MG63 (cell line): Measurements from ENCODE around the gene DDX21. TPM values are rescaled to one million over a fixed set of nuclear protein-coding genes. Genes with fewer than 3 reads are reported as not detected.

ENCODE experiments used
- DNase-seq: peaks from one replicate; pipeline ENCODE4 v3.0.0-alpha.2; 2020
- H3K27me3 ChIP-seq: fragments of 250-450 bp; sonication (Bioruptor Pico); 2 replicates; pipeline ENCODE4 v1.5.1; 2020; ENCODE audit warnings: mild to moderate bottlenecking, moderate library complexity
- H3K36me3 ChIP-seq: fragments of 250-450 bp; sonication (Bioruptor Pico); 2 replicates; pipeline ENCODE4 v1.5.1; 2020; ENCODE audit warnings: mild to moderate bottlenecking, moderate library complexity
- H3K4me3 ChIP-seq: fragments of 250-450 bp; sonication (Bioruptor Pico); 2 replicates; pipeline ENCODE4 v1.5.1; 2020; ENCODE audit warnings: mild to moderate bottlenecking, moderate library complexity
- H3K9me3 ChIP-seq: fragments of 250-450 bp; sonication (Bioruptor Pico); 2 replicates; pipeline ENCODE4 v1.5.1; 2020; ENCODE audit warnings: mild to moderate bottlenecking, moderate library complexity
- total RNA-seq: library from RNA; depleted of rRNA; stranded (reverse); fragments of >200 nt; shearing (Covaris generic); gene quantifications from 2 replicates; pipeline ENCODE4 v1.2.3, GENCODE V29; 2014; ENCODE audit warnings: low replicate concordance; rRNA removed

Gene DDX21
- total RNA-seq, 1 experiment from 2014 or later: 68.3 TPM

GRCh38 chr10:69018613-69019012 is 62.6 kb downstream of the DDX21 start:
- Histone ChIP-seq H3K9me3 (no peaks in the 10 kb centered on the region), H3K27me3 (no peaks in the 10 kb centered on the region), H3K4me3 (no peak overlapping the region), H3K36me3 (peaks cover 20% of the 10 kb centered on the region)
- DNase-seq: no peak

GRCh38 chr10:69022611-69023010 is 66.6 kb downstream of the DDX21 start:
- Histone ChIP-seq H3K9me3 (no peaks in the 10 kb centered on the region), H3K4me3 (no peak overlapping the region), H3K36me3 (peaks cover 4% of the 10 kb centered on the region; the same call in 1 of the 2 replicates), H3K27me3 (no peaks in the 10 kb centered on the region)
- no peak for DNase-seq

GRCh38 chr10:69025370-69025896 is 69.5 kb downstream of the DDX21 start:
- no peak for DNase-seq
- Histone ChIP-seq H3K4me3 (no peak overlapping the region), H3K36me3 (no peaks in the 10 kb centered on the region), H3K9me3 (no peaks in the 10 kb centered on the region), H3K27me3 (no peaks in the 10 kb centered on the region)

GRCh38 chr10:69033256-69033655 is 77.3 kb downstream of the DDX21 start:
- no peaks in the 10 kb centered on the region for H3K27me3 ChIP-seq
- no peak for DNase-seq
- H3K9me3 ChIP-seq: no peaks in the 10 kb centered on the region
- no peak overlapping the region for H3K4me3 ChIP-seq
- no peaks in the 10 kb centered on the region for H3K36me3 ChIP-seq

Other genes starting within 250 kb of the DDX21 start
- 23.8 and 26.5 TPM in 2 replicates for gene CCAR1, start 234.9 kb upstream of the DDX21 start, total RNA-seq
- 1.8 TPM in 1 of 2 replicates, not detected in the other for gene STOX1, start 128.6 kb upstream of the DDX21 start, total RNA-seq
- 26.2 and 39.2 TPM in 2 replicates for gene DDX50, start 54.9 kb upstream of the DDX21 start, total RNA-seq
- 40.4 and 43.5 TPM in 2 replicates for gene KIFBP, start 32.6 kb downstream of the DDX21 start, total RNA-seq
- gene SRGN, start 131.9 kb downstream of the DDX21 start, total RNA-seq: 10.2 and 19.6 TPM in 2 replicates
- gene VPS26A, start 168.0 kb downstream of the DDX21 start, total RNA-seq: 19.0 and 22.3 TPM in 2 replicates
- 21.2 and 23.3 TPM in 2 replicates for gene SUPV3L1, start 224.1 kb downstream of the DDX21 start, total RNA-seq